ENCODE results near the gene BNIP5.
"Not testable (repeated sequence)": the region's sequence is repeated elsewhere in the genome, so short reads cannot be mapped to it uniquely, and the experiment has no call there.

The BNIP5 gene

DNA sequence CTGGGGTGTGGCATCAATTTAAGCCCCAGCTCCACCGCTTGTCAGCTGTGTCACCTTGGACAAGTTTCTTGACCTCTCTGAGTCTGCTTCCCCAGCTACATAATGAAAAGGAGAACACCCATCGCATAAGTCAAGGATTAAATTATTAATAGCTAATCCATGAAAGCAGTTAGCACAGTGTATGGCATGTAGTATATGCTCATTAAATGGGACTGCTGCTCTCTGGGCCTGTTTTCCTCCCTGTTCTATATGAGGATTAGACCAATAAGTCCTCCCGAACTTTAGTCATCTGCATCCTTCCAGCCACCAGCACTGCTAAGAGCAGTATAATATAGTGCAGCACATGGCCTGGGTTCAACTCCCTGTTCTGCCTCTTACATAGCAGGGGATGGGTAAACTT is 31.1 kb upstream of the BNIP5 start:
- no peak for DNase-seq (ENCODE audit: low read depth)

DNA sequence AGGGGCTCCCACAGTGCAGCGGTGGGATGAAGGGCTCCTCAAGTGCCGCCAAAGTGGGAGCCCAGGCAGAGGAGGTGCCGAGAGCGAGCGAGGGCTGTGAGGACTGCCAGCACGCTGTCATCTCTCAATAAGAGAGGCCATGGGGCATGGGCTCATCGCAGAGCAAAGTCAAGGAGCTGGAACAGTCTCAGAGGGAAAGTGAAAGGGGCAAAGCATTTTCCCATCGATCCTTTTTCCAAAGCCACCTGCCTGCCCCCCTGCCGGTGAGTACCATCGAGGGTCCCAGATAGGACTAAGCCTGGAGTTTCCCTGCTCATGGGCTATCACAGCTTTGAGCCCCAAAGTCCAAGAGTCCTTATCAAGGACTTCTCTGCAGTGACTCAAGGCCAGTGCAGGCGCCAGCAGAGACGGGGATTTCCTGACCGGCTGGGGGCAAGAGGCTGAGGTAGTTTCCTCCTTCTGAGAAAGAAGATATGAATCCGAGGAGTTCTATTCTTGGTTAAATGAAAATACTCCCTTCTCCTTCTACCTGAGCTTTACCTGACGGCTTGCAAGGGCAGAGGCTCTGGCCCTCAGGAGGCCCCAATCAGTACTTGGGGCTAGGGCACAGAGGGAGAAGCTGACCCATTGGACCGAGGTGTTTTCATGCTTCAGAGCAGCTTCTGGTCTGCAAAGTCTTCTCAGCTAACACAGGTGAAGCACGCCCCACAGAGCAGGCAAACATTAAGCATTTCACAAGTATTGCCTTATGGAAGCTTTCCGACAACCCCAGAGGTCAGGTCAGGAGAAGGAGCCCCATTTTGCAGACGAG is 28.2 kb upstream of the BNIP5 start:
- no peak for DNase-seq (ENCODE audit: low read depth)

DNA sequence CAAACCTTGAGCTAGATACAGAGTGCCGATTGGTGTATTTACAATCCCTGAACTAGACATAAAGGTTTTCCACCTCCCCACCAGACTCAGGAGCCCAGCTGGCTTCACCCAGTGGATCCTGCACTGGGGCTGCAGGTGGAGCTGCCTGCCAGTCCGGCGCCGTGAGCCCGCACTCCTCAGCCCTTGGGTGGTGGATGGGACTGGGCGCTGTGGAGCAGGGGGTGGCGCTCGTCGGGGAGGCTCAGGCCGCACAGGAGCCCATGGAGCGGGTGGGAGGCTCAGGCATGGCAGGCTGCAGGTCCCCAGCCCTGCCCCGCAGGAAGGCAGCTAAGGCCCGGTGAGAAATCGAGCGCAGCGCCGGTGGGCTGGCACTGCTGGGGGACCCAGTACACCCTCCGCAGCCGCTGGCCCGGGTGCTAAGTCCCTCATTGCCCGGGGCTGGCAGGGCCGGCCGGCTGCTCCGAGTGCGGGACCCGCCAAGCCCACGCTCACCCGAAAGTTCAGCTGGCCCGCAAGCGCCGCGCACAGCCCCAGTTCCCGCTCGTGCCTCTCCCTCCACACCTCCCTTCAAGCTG is 27.5 kb upstream of the BNIP5 start:
- DNase-seq (ENCODE audit: low read depth), result not testable (repeated sequence)

GRCh38 chr6:36363371-36363752 is 26.7 kb upstream of the BNIP5 start:
- not testable (repeated sequence) for DNase-seq (ENCODE audit: low read depth)

DNA sequence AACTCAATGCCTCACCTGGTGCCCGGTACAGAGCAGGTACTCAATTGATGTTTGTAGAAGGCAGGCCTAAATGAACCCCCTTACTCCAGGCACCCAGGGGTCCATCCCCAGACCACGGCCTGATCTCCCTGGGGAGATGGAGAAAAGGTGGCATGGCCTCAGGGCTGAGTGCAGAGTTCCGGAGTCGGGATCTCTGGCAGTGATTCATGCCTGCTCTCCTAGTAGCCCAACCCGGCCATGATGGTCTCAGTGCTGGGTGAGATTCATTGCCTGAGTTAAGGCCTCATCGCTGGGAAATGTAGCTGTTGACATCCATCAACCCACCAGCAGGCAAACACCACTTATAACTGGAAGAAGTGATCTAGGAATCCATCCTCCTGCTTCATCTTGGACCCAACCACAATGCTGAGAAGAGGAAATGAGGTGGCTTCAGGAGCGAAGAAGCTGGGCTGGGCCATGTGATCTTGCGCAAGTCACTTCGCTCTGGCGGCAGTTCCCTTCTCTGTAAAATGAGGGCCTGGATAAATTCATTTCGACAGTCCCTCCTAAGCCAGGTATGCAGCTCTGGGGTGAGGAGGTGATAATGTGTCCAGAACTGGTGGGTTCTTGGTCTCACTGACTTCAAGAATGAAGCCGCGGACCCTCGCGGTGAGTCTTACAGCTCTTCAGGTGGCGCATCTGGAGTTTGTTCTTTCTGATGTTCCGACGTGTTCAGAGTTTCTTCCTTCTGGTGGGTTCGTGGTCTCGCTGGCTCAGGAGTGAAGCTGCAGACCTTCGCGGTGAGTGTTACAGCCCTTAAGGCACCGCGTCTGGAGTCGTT is 26.1 kb upstream of the BNIP5 start:
- DNase-seq (ENCODE audit: low read depth), result no peak

DNA sequence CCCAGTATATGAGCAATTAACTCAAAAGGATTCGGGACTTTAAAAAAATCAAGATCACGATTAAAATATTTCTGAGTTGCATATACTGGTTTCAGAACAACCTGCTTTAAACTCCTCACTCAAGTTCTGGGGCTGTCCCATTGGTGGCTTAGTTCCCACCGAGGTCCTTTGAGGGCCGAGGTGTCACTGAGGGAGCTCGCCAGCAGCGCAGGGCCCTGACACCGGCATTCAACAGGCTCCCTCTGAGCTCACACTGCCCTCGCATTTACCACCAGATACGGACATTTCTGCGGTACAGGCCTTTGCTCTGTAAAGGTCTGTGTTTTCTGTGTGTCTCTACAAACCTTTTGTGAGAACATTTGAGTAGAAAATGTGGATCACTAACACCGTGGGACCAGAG is 24.4 kb upstream of the BNIP5 start:
- DNase-seq (ENCODE audit: low read depth), result no peak

DNA sequence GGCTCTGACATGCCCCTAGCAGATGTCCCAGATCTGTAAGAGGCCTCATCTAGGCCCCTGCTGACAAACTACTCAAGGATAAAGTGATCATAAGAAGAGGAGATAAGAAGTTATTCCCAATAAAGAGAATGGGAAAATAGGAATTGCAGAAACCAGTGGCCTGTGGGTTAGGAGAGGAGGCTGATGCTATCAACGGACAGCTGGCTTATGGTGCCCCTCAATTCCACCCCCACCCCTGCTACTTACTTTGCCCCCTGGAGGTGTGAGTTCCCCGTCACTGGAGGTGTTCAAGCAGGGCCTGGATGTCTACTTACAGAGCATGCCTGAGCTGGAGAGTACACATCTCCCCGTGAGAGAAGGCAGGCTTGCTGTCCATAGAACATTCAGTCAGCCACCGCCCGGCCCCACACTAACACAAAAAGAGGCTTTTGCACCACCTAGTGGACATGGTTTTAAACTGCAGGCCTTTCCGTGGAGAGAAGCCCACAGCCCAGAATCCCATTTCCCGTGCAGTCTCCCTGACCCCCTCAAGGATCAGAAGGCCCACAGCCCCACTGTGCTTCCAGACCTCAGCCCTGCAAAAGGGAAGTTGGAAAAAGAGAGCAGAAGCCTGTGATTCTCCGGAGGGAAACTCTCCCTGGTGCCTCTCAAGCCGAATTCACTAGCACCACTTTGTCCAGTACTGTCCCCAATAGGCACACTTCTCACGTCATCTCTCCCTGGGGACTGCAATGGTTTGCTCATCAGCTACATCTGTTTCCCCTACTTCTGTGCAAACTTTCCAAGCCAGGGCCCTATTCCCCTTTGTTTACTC is 23.8 kb upstream of the BNIP5 start:
- DNase-seq (ENCODE audit: low read depth), result no peak

- no peak for DNase-seq (ENCODE audit: low read depth)
Measured at GRCh38 chr6:36358226-36358915, 21.7 kb upstream of the BNIP5 start.

DNA sequence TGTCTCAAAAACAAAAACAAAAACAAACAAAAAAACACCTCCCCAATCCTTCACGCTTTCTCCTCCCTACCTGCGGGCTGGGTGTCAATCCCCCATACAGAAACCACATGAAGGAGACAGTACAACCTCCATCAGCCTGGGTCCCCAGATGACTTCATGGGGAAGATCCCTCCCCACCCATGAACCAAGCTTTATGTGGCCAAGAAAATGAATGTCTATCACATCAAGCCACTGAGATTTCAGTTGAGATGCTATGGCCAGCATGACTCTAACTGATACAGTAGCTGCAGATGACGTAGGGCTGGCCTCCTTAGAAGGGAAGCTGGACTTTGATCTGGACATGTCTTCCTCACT is 21.2 kb upstream of the BNIP5 start:
- no peak for DNase-seq (ENCODE audit: low read depth)

- no peak for DNase-seq (ENCODE audit: low read depth)
Measured at GRCh38 chr6:36355819-36356218, 19.1 kb upstream of the BNIP5 start.

DNA sequence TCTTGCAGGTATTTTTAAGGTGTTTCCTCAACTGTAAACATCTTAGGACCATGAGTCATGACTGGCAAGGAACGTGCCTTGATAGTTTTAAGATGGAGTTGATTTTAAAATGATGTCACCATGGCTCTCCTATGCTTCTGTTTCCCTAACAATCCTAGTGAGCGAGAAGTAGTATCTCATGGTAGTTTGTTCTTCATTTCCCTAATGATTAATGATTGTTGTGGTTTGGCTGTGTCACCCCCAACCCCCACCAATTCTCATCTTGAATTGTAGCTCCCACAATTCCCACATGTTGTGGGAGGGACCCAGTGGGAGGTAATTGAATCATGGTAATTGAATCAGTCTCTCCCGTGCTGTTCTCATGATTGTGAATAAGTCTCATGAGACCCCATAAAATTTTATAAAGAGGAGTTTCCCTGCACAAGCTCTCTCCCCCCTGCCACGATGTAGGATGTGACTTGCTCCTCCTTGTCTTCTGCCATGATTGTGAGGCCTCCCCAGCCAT is 16.8 kb upstream of the BNIP5 start:
- DNase-seq (ENCODE audit: low read depth), result no peak

DNA sequence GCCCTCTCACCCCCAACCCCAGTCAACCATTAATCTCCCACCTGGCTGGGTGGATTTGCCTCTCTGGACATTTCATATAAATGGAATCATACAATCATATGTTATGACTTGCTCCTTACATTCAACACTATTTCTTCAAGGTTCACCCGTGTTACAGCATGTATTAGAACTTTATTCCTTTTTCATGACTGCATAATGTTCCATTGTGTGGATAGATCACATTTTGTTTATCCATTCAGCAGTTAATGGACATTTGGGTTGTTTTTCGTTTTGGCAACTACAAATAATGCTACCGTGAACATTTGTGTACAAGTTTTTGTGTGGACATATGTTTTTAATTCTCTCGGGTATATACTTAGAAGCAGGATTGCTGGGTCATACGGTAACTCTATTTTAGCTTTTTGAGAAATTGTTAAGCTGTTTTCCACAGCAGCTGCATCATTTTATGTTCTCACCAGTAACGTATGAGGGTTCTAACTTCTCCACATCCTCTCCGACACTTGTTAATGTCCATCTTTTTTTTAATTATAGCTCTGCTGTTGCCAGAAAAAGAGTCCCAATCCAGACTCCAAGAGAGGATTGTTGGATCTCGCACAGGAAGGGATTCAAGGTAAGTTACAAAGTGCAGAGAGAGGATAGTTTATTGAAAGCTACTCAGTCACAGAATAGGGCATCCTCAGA is 15.9 kb upstream of the BNIP5 start:
- DNase-seq (ENCODE audit: low read depth), result no peak

GRCh38 chr6:36350681-36351571 is 14.2 kb upstream of the BNIP5 start:
- no peak for DNase-seq (ENCODE audit: low read depth)

DNA sequence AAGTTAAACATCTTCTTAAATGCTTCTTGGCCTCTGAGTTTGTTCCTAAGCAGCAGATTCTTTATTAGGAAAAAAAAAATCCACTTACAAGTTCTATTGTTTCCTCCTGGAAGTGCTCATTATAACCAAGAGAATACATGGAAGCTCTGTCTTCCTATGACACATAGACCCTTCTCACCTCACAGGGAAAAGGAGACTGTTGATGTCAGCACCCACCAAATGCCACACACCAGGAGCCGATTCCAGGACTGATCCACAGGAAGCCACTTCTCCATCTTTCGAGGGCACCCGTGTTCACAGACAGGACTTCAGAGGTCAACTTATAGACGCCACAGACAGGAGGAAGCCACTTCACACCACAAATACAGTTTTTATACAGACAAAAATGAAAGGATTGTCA is 13.4 kb upstream of the BNIP5 start:
- DNase-seq (ENCODE audit: low read depth), result no peak

- no peak for DNase-seq (ENCODE audit: low read depth)
Measured at GRCh38 chr6:36349240-36349639, 12.6 kb upstream of the BNIP5 start.

GRCh38 chr6:36347621-36348020 is 10.9 kb upstream of the BNIP5 start:
- DNase-seq (ENCODE audit: low read depth), result no peak

- DNase-seq (ENCODE audit: low read depth), result no peak
Measured at GRCh38 chr6:36346486-36347273, 10.0 kb upstream of the BNIP5 start.

- DNase-seq (ENCODE audit: low read depth), result no peak
Measured at GRCh38 chr6:36345681-36346466, 9.2 kb upstream of the BNIP5 start.
